Sigmoid colon (tissue), 4 donors: ENCODE results near the gene POU6F2.

ENCODE experiments used
- CTCF ChIP-seq, 4 experiments: fragments of 450-650 bp in 3 of 4; fragments of 200-600 bp in 1 of 4; IDR thresholded peaks; one replicate each; pipeline ENCODE4 v1.5.1; 2016 to 2019; ENCODE audit warnings: antibody characterized with exemption in 4 of 4, mild to moderate bottlenecking in 3 of 4, moderate library complexity in 2 of 4
- EP300 ChIP-seq, 4 donors: sonication (generic); formaldehyde crosslinking; IDR thresholded peaks; one replicate each; pipeline ENCODE4 v1.6.1; 2017; ENCODE audit warnings: antibody characterized with exemption in 4 of 4
- POLR2A ChIP-seq, 2 donors: fragments of 450-650 bp; IDR thresholded peaks; one replicate each; pipeline ENCODE4 v1.6.1; 2016; ENCODE audit warnings: antibody characterized with exemption in 2 of 2, mild to moderate bottlenecking in 2 of 2, moderate library complexity in 2 of 2
- POLR2AphosphoS5 ChIP-seq, 4 donors: sonication (generic); formaldehyde crosslinking; IDR thresholded peaks; one replicate each; pipeline ENCODE4 v1.6.1; 2017; ENCODE audit warnings: antibody characterized with exemption in 4 of 4

DNA sequence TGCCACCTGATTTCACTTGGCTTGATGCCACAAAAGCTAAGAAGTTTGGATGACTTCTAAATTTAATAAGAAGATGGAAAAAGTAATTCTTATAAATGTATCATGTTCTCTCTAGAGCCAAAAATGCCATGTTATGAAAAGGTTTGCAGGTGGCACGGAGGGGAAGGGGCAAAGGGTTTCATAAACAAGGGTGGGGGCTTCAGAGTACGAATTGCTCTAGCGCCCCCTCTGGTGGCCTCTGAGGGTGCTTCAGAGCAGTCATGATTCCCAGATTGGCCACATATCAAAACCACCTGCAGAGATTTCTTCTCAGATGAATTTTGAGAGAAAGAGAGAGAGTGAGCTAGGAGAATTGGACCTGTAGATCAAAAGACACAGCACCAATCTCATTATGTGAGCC lies 379.9 kb downstream of the POU6F2 start:
- TF ChIP-seq CTCF (IDR thresholded peaks at IDR 0.05) (no peak), POLR2AphosphoS5 (IDR thresholded peaks at IDR 0.05) (no peak), POLR2A (IDR thresholded peaks at IDR 0.05) (no peak), EP300 (IDR thresholded peaks at IDR 0.05) (no peak)
